KOPT-K1 (cell line): Measurements from ENCODE around the gene IPO8.
"Not testable (repeated sequence)": the region's sequence is repeated elsewhere in the genome, so short reads cannot be mapped to it uniquely, and the experiment has no call there.

Experiments
- H3K27ac ChIP-seq: fragments of 200-600 bp; sonication (generic); 2 replicates; pipeline ENCODE4 v1.5.1; 2016; ENCODE audit warnings: antibody characterized with exemption, mild to moderate bottlenecking, low read depth, low read length; ENCODE audit not compliant: poor library complexity, severe bottlenecking
- H3K36me3 ChIP-seq: fragments of 200-600 bp; sonication (generic); 2 replicates; pipeline ENCODE4 v1.5.1; 2017; ENCODE audit warnings: antibody characterized with exemption, mild to moderate bottlenecking, low read length, moderate library complexity; ENCODE audit not compliant: insufficient read depth
- H3K9me3 ChIP-seq: fragments of 200-600 bp; sonication (generic); 2 replicates; pipeline ENCODE4 v1.5.1; 2017; ENCODE audit warnings: antibody characterized with exemption, low read length, mild to moderate bottlenecking; ENCODE audit not compliant: insufficient read depth, poor library complexity, severe bottlenecking

Gene IPO8

GRCh38 chr12:30635385-30635784 is 60.3 kb downstream of the IPO8 start:
- Histone ChIP-seq H3K36me3 (peaks cover 77% of the 10 kb centered on the region), H3K9me3 (no peaks in the 10 kb centered on the region), H3K27ac (no peak overlapping the region)

GRCh38 chr12:30631740-30632139 is 63.9 kb downstream of the IPO8 start:
- Histone ChIP-seq H3K36me3 (peaks cover 73% of the 10 kb centered on the region), H3K9me3 (no peaks in the 10 kb centered on the region), H3K27ac (no peak overlapping the region)

GRCh38 chr12:30630979-30631285 is 64.7 kb downstream of the IPO8 start:
- H3K36me3 ChIP-seq, result peaks cover 65% of the 10 kb centered on the region
- no peaks in the 10 kb centered on the region for H3K9me3 ChIP-seq
- no peak overlapping the region for H3K27ac ChIP-seq

- Histone ChIP-seq H3K27ac (no peak overlapping the region), H3K9me3 (no peaks in the 10 kb centered on the region), H3K36me3 (peaks cover 59% of the 10 kb centered on the region)
Measured at GRCh38 chr12:30630076-30630978, 65.3 kb downstream of the IPO8 start.

- Histone ChIP-seq H3K36me3 (peaks cover 37% of the 10 kb centered on the region), H3K9me3 (no peaks in the 10 kb centered on the region), H3K27ac (no peak overlapping the region)
Measured at GRCh38 chr12:30626847-30627246, 68.8 kb downstream of the IPO8 start.

GRCh38 chr12:30624009-30624408 is 71.7 kb downstream of the IPO8 start:
- Histone ChIP-seq H3K36me3 (peaks cover 9% of the 10 kb centered on the region), H3K27ac (no peak overlapping the region), H3K9me3 (no peaks in the 10 kb centered on the region)

GRCh38 chr12:30622509-30622908 is 73.2 kb downstream of the IPO8 start:
- Histone ChIP-seq H3K36me3 (no peaks in the 10 kb centered on the region), H3K9me3 (no peaks in the 10 kb centered on the region), H3K27ac (no peak overlapping the region)

GRCh38 chr12:30621663-30622241 is 73.9 kb downstream of the IPO8 start:
- H3K27ac ChIP-seq, H3K9me3 ChIP-seq, H3K36me3 ChIP-seq: not testable (repeated sequence)

- Histone ChIP-seq H3K36me3 (no peaks in the 10 kb centered on the region), H3K27ac (no peak overlapping the region), H3K9me3 (no peaks in the 10 kb centered on the region)
Measured at GRCh38 chr12:30617346-30618016, 78.2 kb downstream of the IPO8 start.

- no peaks in the 10 kb centered on the region for H3K36me3 ChIP-seq
- H3K27ac ChIP-seq, result no peak overlapping the region
- no peaks in the 10 kb centered on the region for H3K9me3 ChIP-seq
Measured at GRCh38 chr12:30614031-30614430, 81.6 kb downstream of the IPO8 start.

GRCh38 chr12:30613119-30613830 is 82.4 kb downstream of the IPO8 start:
- Histone ChIP-seq H3K27ac (no peak overlapping the region), H3K36me3 (no peaks in the 10 kb centered on the region), H3K9me3 (no peaks in the 10 kb centered on the region)

- Histone ChIP-seq H3K36me3 (no peaks in the 10 kb centered on the region), H3K27ac (no peak overlapping the region), H3K9me3 (no peaks in the 10 kb centered on the region)
Measured at GRCh38 chr12:30610718-30611117, 85.0 kb downstream of the IPO8 start.

- H3K36me3 ChIP-seq, H3K27ac ChIP-seq, H3K9me3 ChIP-seq: not testable (repeated sequence)
Measured at GRCh38 chr12:30609819-30610218, 85.8 kb downstream of the IPO8 start.

GRCh38 chr12:30604302-30604701 is 91.4 kb downstream of the IPO8 start:
- peaks cover 15% of the 10 kb centered on the region for H3K9me3 ChIP-seq
- H3K36me3 ChIP-seq, H3K27ac ChIP-seq: not testable (repeated sequence)

GRCh38 chr12:30603129-30603528 is 92.5 kb downstream of the IPO8 start:
- Histone ChIP-seq H3K27ac (no peak overlapping the region), H3K9me3 (peaks cover 15% of the 10 kb centered on the region), H3K36me3 (no peaks in the 10 kb centered on the region)
